Body of pancreas (tissue), 4 donors: ENCODE results near the gene LEUTX.

Source experiments
- CTCF ChIP-seq, 7 experiments: fragments of 450-650 bp in 4 of 7; fragments of 200-600 bp in 3 of 7; sonication (generic) in 3 of 7; IDR thresholded peaks; one replicate each; pipeline ENCODE4 v1.5.1; 2016 to 2019; ENCODE audit warnings: antibody characterized with exemption in 7 of 7
- POLR2A ChIP-seq, 3 donors: fragments of 450-650 bp; IDR thresholded peaks; one replicate each; pipeline ENCODE4 v1.6.1; 2016; ENCODE audit warnings: antibody characterized with exemption in 3 of 3, mild to moderate bottlenecking in 2 of 3

DNA sequence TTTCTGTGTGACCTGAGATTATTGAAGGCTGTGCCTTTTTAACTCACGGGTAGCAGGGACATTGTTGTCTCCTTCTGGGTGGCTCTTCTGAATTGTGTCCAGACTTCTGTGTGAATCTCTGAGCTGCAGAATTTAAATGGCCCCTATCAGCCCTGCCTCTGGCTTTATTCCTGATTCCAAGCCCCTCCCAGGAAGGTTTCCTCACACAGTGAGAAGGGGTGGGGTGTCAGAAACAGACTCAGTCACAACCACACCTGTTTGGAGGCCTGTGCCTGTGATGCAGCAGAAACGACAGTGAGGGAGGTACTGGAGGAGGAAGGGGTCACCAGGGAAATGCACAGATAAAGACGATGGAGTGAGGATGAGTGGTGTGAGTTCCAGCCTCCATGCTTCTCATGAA is 40.8 kb upstream of the LEUTX start, which contains the start of gene CLC:
- TF ChIP-seq CTCF (IDR thresholded peaks at IDR 0.05) (no peak), POLR2A (IDR thresholded peaks at IDR 0.05) (no peak)
